Neuronal stem cell (in vitro differentiated cells): ENCODE measurements around the gene PLEKHM3.

Experiments
- DNase-seq: peaks from one replicate; pipeline ENCODE4 v3.0.0-alpha.2; 2013; ENCODE audit warnings: low spot score
- H2AFZ ChIP-seq: one replicate; pipeline ENCODE4 v1.6.1; 2013; ENCODE audit warnings: mild to moderate bottlenecking, low read length, inconsistent platforms
- H2AK5ac ChIP-seq: 2 replicates; pipeline ENCODE4 v1.6.1; 2013; ENCODE audit warnings: low read depth, mild to moderate bottlenecking, inconsistent platforms, low read length, moderate library complexity, mixed read lengths
- H2BK120ac ChIP-seq: 2 replicates; pipeline ENCODE4 v1.6.1; 2013; ENCODE audit warnings: low read depth, mild to moderate bottlenecking, inconsistent platforms, low read length, moderate library complexity, mixed read lengths
- H2BK12ac ChIP-seq: one replicate; pipeline ENCODE4 v1.6.1; 2013; ENCODE audit warnings: low read length, inconsistent platforms
- H2BK15ac ChIP-seq: 2 replicates; pipeline ENCODE4 v1.6.1; 2013; ENCODE audit warnings: mild to moderate bottlenecking, low read length, inconsistent platforms, mixed read lengths
- H2BK5ac ChIP-seq: one replicate; pipeline ENCODE4 v1.6.1; 2013; ENCODE audit warnings: inconsistent platforms, mild to moderate bottlenecking, low read length, moderate library complexity
- H3K14ac ChIP-seq: one replicate; pipeline ENCODE4 v1.6.1; 2013; ENCODE audit warnings: low read length, inconsistent platforms
- H3K18ac ChIP-seq: 2 replicates; pipeline ENCODE4 v1.6.1; 2013; ENCODE audit warnings: low read length, inconsistent platforms
- H3K23ac ChIP-seq: 2 replicates; pipeline ENCODE4 v1.6.1; 2013; ENCODE audit warnings: low read depth, mild to moderate bottlenecking, mixed read lengths, low read length, inconsistent platforms; ENCODE audit not compliant: poor library complexity
- H3K27ac ChIP-seq: replicated peaks from 3 replicates; pipeline ENCODE4 v1.5.1; 2013; ENCODE audit warnings: low read length, inconsistent platforms
- H3K27me3 ChIP-seq, 3 experiments: 2 replicates each; pipeline ENCODE4 v1.6.1; 2013; ENCODE audit warnings: low read length in 3 of 3, mild to moderate bottlenecking in 2 of 3, inconsistent platforms in 1 of 3, low read depth in 1 of 3, mixed read lengths in 1 of 3, moderate library complexity in 1 of 3; ENCODE audit not compliant: control insufficient read depth in 3 of 3, insufficient read depth in 3 of 3
- H3K36me3 ChIP-seq, 2 donors: replicated peaks in 1 of 2; 2 replicates each; pipeline ENCODE4 v1.6.1; 2013; ENCODE audit warnings: low read length in 2 of 2; ENCODE audit not compliant: control insufficient read depth in 2 of 2, insufficient read depth in 2 of 2
- H3K4ac ChIP-seq: 2 replicates; pipeline ENCODE4 v1.6.1; 2013; ENCODE audit warnings: inconsistent platforms, mild to moderate bottlenecking, low read length, moderate library complexity
- H3K4me1 ChIP-seq, 2 donors: 1 replicate in 1 of 2; 2 replicates in 1 of 2; pipeline ENCODE4 v1.6.1; 2013; ENCODE audit warnings: low read length in 2 of 2, low read depth in 1 of 2; ENCODE audit not compliant: control insufficient read depth in 2 of 2, insufficient read depth in 1 of 2
- H3K4me2 ChIP-seq: one replicate; pipeline ENCODE4 v1.6.1; 2013; ENCODE audit warnings: mild to moderate bottlenecking, low read length, inconsistent platforms; ENCODE audit not compliant: insufficient read depth, poor library complexity, severe bottlenecking
- H3K4me3 ChIP-seq, 2 donors: 2 replicates each; pipeline ENCODE4 v1.5.1; 2013; ENCODE audit warnings: low read length in 2 of 2, mild to moderate bottlenecking in 2 of 2, inconsistent platforms in 1 of 2, moderate library complexity in 1 of 2
- H3K79me1 ChIP-seq: one replicate; pipeline ENCODE4 v1.6.1; 2013; ENCODE audit warnings: low read depth, mild to moderate bottlenecking, inconsistent platforms, low read length, moderate library complexity
- H3K9ac ChIP-seq: one replicate; pipeline ENCODE4 v1.6.1; 2013; ENCODE audit warnings: mild to moderate bottlenecking, low read depth, low read length, inconsistent platforms; ENCODE audit not compliant: poor library complexity
- H3K9me3 ChIP-seq, 2 donors: replicated peaks in 1 of 2; 2 replicates each; pipeline versions ENCODE3 to v1.6.1; 2013; ENCODE audit warnings: low read length in 2 of 2, mild to moderate bottlenecking in 2 of 2, inconsistent platforms in 1 of 2, low read depth in 1 of 2, mixed read lengths in 1 of 2, moderate library complexity in 1 of 2; ENCODE audit not compliant: control insufficient read depth in 2 of 2, insufficient read depth in 1 of 2
- H4K8ac ChIP-seq: one replicate; pipeline ENCODE4 v1.6.1; 2013; ENCODE audit warnings: low read depth, mild to moderate bottlenecking, inconsistent platforms, low read length, moderate library complexity
- H4K91ac ChIP-seq: one replicate; pipeline ENCODE4 v1.6.1; 2013; ENCODE audit warnings: low read length, low read depth, mild to moderate bottlenecking, inconsistent platforms; ENCODE audit not compliant: poor library complexity
- WGBS, 2 donors: extraction: QIAGEN DNeasy Blood & Tissue Kit; methylation state at CpG; one replicate each; pipeline ENCODE4 v1.1.7; 2013; ENCODE audit warnings: missing lambda C conversion rate in 2 of 2, mixed read lengths in 1 of 2; ENCODE audit not compliant: insufficient read length in 2 of 2, insufficient replicate concordance in 1 of 2; ENCODE audit errors: extremely low coverage in 2 of 2; 5-methylcytosine and 5-hydroxymethylcytosine counted together

PLEKHM3 gene

DNA sequence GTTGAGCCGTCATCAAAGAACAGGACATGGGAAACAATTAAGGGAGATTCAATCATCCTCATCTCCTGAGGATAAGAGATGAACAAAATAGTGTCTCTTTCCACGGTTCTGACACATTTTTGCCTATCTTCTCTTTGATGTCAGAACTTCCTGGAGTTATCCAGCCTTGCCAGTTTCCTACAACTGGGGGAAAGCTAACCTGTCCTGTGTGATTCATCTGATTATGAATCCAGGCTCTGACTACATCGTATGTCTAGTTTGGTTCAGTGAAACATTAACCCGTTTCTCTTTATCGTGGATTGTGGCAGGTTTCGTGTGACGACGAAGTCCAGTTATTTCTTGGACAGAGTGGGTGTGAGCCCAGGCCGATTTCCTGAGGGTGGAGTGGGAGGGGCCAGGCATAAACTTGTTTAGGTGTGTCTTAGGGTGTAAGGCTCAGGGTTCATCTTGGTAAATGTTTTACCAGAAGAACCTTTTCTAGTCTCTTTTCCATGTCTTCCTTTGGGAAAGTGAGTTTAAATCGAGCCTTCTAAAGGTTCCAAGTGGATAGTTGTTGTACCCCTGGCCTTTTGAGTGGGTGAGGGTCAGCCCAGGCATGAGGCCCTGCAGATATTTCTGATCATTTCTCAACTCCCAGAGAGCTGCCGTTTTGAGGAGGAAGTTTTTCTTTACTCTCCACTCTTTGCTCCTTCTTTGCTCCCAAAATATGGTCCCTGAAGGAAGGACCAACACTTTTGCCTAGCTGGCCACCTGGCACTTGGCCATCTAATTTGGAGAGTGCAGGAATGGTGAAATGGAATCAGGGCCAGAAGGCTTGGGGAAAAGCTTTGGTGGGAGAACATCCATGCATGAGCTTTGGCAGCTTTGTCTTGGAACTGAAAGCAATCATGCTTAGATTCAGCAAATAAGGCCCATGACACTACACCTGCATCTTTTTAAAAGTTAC, 205.2 kb downstream of the PLEKHM3 start:
- Histone ChIP-seq H3K4me1 (peaks cover 0 to 17% of the 10 kb centered on the region in 2 donors), H4K91ac (no peak overlapping the region), H3K14ac (no peak overlapping the region), H2AFZ (no peak overlapping the region), H3K23ac (no peak overlapping the region), H3K36me3 (no peaks in the 10 kb centered on the region), H2AK5ac (peak overlapping the region; percentile 2), H3K4ac (no peak overlapping the region), H2BK12ac (no peak overlapping the region), H3K9me3 (no peaks in the 10 kb centered on the region), H4K8ac (no peak overlapping the region), H3K9ac (no peak overlapping the region), H3K18ac (no peak overlapping the region), H2BK120ac (no peak overlapping the region), H3K4me3 (no peak overlapping the region), H2BK5ac (no peak overlapping the region), H3K4me2 (no peak overlapping the region), H3K27me3 (no peaks in the 10 kb centered on the region), H2BK15ac (no peak overlapping the region), H3K27ac (no peak overlapping the region), H3K79me1 (no peaks in the 10 kb centered on the region)
- no CpG with 5 or more reads among the region's 11 CpGs for WGBS, 2 donors
- DNase-seq, result no peak

GRCh38 chr2:207819021-207819797, 206.1 kb downstream of the PLEKHM3 start:
- Histone ChIP-seq H2AK5ac (no peak overlapping the region), H3K9ac (no peak overlapping the region), H3K36me3 (no peaks in the 10 kb centered on the region), H3K27ac (no peak overlapping the region), H2AFZ (no peak overlapping the region), H3K4ac (no peak overlapping the region), H2BK12ac (no peak overlapping the region), H3K27me3 (no peaks in the 10 kb centered on the region), H3K9me3 (no peaks in the 10 kb centered on the region), H3K18ac (no peak overlapping the region), H3K4me2 (no peak overlapping the region), H3K79me1 (no peaks in the 10 kb centered on the region), H2BK5ac (no peak overlapping the region), H4K8ac (no peak overlapping the region), H3K4me1 (peaks cover 3 to 19% of the 10 kb centered on the region in 2 donors), H3K4me3 (no peak overlapping the region), H3K23ac (no peak overlapping the region), H2BK15ac (no peak overlapping the region), H4K91ac (no peak overlapping the region), H3K14ac (no peak overlapping the region), H2BK120ac (no peak overlapping the region)
- no CpG with 5 or more reads among the region's 10 CpGs for WGBS, 2 donors
- DNase-seq, result no peak

GRCh38 chr2:207816546-207816945, 208.8 kb downstream of the PLEKHM3 start:
- no peak overlapping the region for H4K8ac ChIP-seq
- H3K14ac ChIP-seq, result no peak overlapping the region
- no peak overlapping the region for H2BK15ac ChIP-seq
- H3K27ac ChIP-seq, result peak overlapping the region; percentile 55
- no peak overlapping the region for H2BK5ac ChIP-seq
- H3K4ac ChIP-seq, result peak overlapping the region; percentile 4
- no peaks in the 10 kb centered on the region for H3K9me3 ChIP-seq
- no peaks in the 10 kb centered on the region for H3K36me3 ChIP-seq
- peak overlapping the region; percentile 47 for H2BK12ac ChIP-seq
- H2AK5ac ChIP-seq, result peak overlapping the region; percentile 16
- no peak overlapping the region for H2AFZ ChIP-seq
- no peak overlapping the region for H3K4me2 ChIP-seq
- H3K18ac ChIP-seq, result peak overlapping the region; percentile 86
- DNase-seq, result no peak
- H3K4me1 ChIP-seq, result peaks cover 19 to 33% of the 10 kb centered on the region in 2 donors
- H2BK120ac ChIP-seq, result peak overlapping the region; percentile 74
- no peak overlapping the region for H3K4me3 ChIP-seq
- no peaks in the 10 kb centered on the region for H3K27me3 ChIP-seq
- H3K79me1 ChIP-seq, result no peaks in the 10 kb centered on the region
- H4K91ac ChIP-seq, result no peak overlapping the region
- WGBS, 2 donors, result no CpG with 5 or more reads among the region's 5 CpGs
- no peak overlapping the region for H3K9ac ChIP-seq
- no peak overlapping the region for H3K23ac ChIP-seq

DNA sequence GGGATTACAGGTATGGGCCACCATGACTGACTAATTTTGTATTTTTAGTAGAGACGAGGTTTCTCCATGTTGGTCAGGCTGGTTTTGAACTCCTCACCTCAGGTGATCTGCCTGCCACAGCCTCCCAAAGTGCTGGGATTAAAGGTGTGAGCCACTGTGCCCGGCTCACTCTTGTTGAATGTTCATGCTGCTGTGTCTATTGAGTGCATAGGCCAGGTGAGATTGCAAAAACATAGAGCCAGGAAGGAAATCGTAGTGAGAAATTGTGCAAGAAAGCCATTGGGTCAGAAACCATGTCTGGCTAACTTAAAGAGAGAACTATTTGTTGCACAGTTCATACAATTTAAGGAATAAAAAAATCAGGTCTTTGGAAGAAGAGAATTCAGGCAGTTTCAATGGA, 210.1 kb downstream of the PLEKHM3 start:
- Histone ChIP-seq H2BK12ac (no peak overlapping the region), H3K4me2 (no peak overlapping the region), H3K4me3 (no peak overlapping the region), H3K27me3 (no peaks in the 10 kb centered on the region), H2BK5ac (no peak overlapping the region), H3K4ac (no peak overlapping the region), H3K4me1 (peaks cover 26 to 43% of the 10 kb centered on the region in 2 donors), H2AK5ac (no peak overlapping the region), H3K18ac (no peak overlapping the region), H3K9me3 (no peaks in the 10 kb centered on the region), H3K36me3 (no peaks in the 10 kb centered on the region), H3K27ac (peak overlapping the region; percentile 99), H2AFZ (no peak overlapping the region), H4K91ac (no peak overlapping the region), H2BK120ac (no peak overlapping the region), H2BK15ac (no peak overlapping the region), H3K23ac (no peak overlapping the region), H3K14ac (no peak overlapping the region), H4K8ac (no peak overlapping the region), H3K9ac (no peak overlapping the region), H3K79me1 (no peaks in the 10 kb centered on the region)
- WGBS, 2 donors, result no CpG with 5 or more reads among the region's 3 CpGs
- no peak for DNase-seq
